Stimulated activated CD4-positive, alpha-beta T cell treated with anti-CD3 and anti-CD28 coated beads, Interleukin-4, amount 100 ng/mL, for 4 hours (primary cell): ENCODE data around the gene CDS2.
"Not testable (repeated sequence)": the region's sequence is repeated elsewhere in the genome, so short reads cannot be mapped to it uniquely, and the experiment has no call there.

Experiments
- DNase-seq, 2 experiments: peaks; one replicate each; pipeline ENCODE4 v3.0.0-alpha.2; 2020

The CDS2 gene

DNA sequence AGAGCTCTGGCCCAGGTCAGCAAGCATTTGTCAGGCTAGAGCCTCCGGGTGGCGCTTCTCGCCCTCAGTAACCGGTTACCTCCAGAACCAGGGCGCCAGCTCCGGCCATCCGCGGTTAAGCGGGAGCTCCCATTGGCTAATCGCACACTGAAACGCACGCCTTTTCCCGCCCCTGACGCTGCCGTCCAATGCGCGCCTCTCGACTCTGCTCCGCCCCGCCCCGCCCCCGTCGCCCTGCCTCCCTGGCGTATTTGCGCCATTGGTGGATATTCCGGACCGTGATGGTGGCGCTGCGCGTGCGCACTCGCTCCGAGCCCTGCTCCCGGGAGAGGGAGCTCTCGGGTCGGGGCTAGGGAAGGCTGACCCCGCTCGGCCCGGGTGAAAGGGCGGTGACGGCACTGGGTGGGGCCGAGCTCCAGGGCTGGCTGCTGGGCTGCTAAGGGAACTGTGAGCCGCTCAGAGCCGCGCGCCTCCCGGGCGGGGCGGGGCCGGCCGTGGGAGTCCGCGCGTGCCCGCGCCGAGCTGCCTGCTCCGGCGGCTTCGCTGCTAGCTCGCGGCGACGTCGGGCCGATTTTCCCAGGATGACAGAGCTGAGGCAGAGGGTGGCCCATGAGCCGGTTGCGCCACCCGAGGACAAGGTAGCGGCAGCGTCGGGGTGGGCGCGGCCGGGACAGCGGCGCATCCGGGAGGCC, at the start of gene CDS2:
TSS of gene CDS2 (plus strand) at position 497 of the 692 bp plus-strand sequence. CDS start at position 582, 85 bp downstream.
- DNase-seq = peak; percentile 100

DNA sequence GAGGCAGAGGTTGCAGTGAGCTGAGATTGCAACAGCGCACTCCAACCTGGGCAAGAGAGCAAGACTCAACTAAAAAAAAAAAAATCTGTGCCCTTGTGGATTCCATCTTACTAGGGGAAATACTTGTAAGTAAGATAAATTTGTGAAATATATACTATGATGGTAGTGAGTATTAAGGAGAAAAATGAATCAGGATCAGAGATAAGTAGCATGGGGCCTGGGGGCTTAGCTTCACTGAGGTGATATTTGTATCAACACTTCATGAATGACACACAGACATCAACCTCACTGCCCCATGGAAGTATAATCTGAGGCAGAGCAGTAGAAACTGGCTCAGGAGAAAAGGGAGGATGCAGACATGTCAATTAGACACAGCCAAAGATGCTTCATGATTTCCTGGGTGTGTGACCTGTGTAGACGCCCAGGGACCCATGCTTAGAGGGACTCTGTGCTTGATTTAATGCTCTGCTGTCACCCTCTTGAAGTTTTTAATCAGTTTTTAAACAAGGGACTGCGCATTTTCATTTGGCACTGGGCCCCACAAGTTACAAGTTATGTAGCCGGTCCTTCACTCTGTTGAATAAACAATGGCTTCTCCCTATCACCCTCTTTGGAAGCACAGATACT, 48.9 kb upstream of the CDS2 start:
- peak in 1 of 2 experiments; percentile 4 for DNase-seq

- DNase-seq = peak; percentile 53 to 81
Measured at GRCh38 chr20:5078399-5078958, 48.3 kb upstream of the CDS2 start.

DNA sequence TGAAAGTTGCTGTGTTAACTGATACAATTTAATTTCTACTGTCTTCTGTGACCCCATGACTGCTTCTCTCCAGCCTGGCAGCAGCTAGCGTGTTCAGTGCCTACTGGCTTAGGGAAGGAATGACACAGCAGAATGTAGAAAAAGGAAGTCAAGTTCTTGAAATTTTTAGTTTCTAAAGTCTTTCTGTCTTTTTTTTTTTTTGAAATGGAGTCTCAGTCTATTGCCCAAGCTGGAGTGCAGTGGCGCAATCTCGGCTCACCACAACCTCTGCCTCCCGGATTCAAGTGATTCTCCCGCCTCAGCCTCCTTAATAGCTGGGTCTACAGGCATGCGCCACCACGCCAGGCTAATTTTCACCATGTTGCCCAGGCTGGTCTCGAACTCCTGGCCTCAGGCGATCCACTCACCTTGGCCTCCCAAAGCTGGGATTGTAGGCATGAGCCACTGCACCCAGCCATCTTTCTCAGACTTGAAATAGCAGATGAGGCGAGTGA, 46.4 kb upstream of the CDS2 start:
- no peak for DNase-seq

DNA sequence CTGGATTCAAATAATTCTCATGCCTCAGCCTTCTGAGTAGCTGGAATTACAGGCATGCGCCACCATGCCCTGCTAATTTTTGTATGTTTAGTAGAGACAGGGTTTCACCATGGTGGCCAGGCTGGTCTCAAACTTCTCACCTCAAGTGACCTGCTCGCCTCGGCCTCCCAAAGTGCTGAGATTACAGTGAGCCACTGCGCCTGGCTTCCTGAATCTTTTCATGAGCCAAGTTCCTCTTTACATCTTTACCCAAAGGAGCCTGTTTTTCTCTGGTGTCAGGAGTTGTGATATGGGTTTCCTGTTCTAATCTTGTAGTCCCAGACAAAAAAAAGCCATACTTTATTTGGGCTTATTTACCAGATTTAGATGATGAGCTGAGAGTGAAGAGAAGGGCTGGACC, 41.4 kb upstream of the CDS2 start:
- no peak for DNase-seq

GRCh38 chr20:5088688-5089087, 38.1 kb upstream of the CDS2 start:
- DNase-seq = no peak

DNA sequence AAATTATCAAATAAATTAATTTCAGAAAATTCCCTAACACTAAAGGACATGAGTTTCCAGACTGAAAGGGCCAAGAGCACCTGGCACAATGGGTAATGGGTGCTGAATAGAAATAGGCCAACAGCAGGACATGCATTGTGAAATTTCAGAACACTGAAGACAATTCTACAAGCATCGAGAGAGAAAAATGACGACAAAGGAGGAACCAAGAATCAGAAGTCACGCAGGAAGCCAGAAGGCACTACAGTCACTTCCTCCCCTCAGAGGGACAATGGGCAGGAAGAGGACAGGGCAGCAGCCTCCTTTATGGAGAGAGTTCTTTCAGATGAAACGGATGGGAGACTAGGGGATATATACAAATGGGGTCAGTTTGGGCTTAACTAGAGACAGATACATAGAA, 36.6 kb upstream of the CDS2 start:
- DNase-seq = no peak

- no peak for DNase-seq
Measured at GRCh38 chr20:5091902-5092301, 34.9 kb upstream of the CDS2 start.

DNA sequence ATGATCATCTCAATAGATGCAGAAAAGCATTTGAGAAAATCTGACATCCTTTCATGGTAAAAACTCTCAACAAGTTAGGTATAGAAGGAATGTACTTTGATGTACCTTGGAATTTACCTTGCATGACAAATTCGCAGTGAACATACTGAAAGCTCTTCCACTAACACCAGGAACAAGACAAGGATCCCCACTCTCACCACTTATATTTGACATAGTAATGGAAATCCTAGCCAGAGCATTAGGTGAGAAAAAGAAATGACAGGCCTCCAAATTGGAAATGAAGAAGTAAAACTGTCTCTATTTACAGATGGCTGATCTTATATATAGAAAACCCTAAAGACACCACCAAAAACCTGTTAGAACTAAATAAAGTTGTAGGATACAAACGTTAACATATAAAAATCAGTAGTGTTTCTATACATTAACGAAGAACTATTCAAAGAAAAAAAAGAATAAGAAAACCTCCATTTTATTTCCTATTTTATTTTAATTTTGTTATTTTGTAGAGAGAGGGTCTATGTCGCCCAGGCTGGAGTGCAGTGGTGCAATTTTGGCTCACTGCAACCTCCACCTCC, 34.0 kb upstream of the CDS2 start:
- DNase-seq = no peak

- no peak for DNase-seq
Measured at GRCh38 chr20:5095454-5095853, 31.4 kb upstream of the CDS2 start.

DNA sequence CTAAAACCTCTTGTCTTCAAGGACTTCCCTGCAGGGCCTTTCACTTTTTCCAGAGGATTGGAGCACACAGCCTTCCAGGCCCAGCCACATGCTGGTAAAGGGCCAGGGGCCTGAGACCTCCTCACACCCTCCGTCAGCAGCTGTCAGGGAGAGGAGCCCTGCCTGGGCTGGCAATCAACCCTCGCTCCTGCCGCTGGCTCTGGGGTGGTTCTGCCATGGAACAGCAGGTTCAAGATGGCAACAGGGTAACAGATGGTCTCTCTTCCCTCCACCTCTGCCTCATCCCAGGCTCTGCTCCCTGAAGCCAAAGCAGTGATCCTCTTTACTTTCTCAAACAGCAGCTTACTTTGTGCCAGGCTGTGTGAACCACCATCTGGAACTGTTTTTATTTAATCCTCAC, 30.9 kb upstream of the CDS2 start:
- no peak for DNase-seq

DNA sequence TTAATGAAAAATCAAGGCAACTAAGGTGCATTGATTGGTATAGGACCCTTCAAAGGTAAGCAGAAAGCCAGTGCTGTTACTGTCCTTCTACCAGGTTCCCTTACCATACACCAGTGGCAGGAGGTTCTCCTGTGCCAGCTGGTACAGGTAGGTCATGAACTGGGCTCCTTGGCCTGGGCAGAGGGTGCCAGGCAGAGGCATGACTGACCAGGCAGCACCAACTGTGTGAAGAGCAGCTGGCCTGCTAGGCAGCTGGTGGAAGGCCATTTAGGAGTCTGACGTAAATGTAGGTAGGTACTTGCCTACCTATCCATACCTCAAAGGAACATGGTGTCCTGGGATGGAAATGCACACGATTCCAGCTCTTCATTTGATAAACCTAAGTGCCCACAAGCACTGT, 30.3 kb upstream of the CDS2 start:
- no peak for DNase-seq

- DNase-seq = not testable (repeated sequence)
Measured at GRCh38 chr20:5099009-5099408, 27.8 kb upstream of the CDS2 start.

DNA sequence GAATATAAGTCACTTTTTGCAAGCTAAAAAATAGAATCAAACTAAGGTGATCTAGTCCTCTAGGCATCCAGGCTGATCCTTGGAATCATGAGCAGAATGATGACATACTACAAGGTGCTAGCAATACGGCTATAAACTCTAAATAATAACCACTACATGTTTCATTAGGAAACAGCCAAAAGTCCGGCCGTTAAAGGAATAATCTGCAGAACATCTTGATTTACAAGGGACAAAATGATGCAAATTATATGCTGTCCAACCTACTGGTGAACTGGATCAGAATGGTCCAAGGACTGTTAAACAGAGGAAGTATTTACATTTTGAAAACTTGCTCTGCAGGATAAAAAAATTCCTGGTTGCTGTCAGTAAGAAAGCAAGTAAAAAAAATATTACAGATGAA, 26.9 kb upstream of the CDS2 start:
- not testable (repeated sequence) for DNase-seq

DNA sequence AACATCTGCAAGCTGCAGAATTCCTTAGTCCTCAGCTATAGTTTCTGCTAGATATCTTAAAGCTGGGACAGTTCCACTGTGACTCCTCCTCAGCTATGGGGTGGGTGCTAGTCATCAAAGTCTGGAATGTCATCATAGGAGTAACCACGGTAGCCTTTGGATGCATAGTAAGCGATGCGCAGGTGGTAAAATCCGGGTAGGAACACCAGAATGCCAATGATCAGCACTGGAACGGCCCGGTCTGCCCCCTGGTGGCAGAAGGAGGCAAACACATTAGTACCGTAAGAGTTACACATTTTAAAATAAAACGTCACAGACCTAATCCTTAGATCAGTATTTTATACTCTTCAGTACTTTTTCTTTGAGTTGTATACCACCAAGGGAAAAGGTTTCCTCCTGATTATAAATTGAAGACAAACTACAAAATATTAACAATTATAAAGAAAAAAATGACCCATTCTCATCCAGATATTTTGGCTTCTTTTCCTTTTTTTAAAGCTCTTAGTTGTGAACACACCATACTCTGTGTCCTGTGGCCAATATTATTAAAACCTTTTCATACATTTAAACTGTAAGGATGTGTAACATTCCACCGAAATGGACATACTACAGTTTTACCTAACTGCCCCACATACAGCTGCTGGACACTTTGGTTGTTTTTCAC, 26.0 kb upstream of the CDS2 start:
- DNase-seq = peak; percentile 60 to 74

DNA sequence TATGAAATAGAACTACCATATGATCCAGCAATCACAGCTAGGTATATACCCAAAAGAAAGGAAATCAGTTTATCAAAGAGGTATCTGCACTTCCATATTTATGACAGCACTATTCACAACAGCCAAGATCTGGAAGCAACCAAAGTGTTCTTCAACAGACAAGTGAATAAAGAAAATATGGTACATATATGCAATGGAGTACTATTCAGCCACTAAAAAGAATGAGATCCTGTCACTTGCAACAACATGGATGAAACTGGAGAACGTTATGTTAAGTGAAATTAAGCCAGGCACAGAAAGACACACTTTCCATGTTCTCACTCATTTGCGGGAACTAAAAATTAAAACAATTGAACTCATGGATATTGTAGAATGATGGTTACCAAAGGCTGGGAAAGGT, 22.3 kb upstream of the CDS2 start:
- DNase-seq = no peak

DNA sequence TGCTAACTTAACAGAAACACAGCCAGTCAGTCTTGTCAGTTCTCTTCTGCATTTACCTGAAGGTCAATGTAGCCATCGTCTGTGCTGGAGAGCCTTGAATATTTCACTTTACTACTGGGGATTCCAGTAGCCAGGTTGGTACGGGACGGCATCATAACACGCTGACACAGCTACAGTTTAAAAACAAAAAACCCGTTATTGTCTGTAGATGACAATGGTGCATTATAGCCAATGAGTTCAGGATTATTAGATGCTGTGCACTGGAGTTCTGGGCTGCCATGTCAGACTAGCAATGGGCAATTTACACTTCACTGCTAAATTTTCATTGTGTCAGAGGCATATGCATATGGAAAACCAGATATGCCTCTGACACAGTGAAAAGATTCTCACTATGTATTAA, 17.5 kb upstream of the CDS2 start:
- DNase-seq = no peak

GRCh38 chr20:5113615-5113986, 13.2 kb upstream of the CDS2 start:
- DNase-seq = no peak

GRCh38 chr20:5114403-5114802, 12.4 kb upstream of the CDS2 start:
- DNase-seq = no peak

GRCh38 chr20:5116875-5117274, 9.9 kb upstream of the CDS2 start:
- no peak for DNase-seq

DNA sequence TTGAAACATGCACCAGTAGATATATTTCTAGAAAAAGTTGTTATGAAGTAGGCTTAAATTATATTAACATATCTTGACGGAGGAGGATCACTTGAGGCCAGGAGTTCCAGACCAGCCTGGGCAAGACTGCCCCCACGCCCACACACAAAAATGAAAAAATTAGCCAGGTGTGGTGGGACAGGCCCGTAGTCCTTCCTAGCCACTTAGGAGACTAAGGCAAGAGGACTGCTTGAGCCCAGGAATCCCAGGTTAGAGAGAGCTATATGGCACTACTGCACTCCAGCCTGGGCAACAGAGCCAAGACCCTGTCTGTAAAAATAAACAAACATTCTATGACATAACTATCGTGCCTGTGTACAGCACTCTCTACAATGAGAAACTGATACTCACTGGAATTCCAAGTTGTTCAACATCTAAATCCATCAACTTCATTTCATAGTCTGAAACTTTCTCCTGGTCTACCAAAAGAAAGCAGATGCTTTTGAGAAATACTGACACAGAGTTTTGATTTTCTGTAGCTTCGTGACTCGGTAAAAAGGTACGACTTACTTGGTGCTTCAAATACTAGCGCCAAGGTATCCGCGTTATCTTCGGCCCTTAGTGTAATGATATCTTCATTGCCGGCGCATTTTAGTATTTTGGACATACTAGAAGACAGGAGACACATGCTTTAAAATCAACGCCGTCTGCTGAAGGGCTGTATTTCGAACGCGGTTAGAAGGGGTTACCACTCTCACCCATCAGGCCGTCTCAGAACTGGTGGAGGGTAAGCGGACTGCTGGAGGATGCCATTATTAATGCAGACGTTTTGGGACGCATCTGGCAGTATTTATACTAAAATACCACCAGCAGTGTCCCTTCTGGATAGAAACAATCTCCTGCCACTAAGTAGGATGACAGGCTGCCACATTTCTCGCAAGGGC, 8.3 kb upstream of the CDS2 start:
- no peak for DNase-seq

- no peak for DNase-seq
Measured at GRCh38 chr20:5119143-5119434, 7.7 kb upstream of the CDS2 start.
